Hematopoietic multipotent progenitor cell treated with erythropoietin and hydrocortisone succinate and interleukin-3 and kit ligand, for 8 days (in vitro differentiated cells): ENCODE results near the gene ZNF410.
"Not testable (repeated sequence)": the region's sequence is repeated elsewhere in the genome, so short reads cannot be mapped to it uniquely, and the experiment has no call there.

Source experiments
- DNase-seq: peaks from one replicate; pipeline ENCODE4 v3.0.0-alpha.2; 2015

Gene ZNF410

DNA sequence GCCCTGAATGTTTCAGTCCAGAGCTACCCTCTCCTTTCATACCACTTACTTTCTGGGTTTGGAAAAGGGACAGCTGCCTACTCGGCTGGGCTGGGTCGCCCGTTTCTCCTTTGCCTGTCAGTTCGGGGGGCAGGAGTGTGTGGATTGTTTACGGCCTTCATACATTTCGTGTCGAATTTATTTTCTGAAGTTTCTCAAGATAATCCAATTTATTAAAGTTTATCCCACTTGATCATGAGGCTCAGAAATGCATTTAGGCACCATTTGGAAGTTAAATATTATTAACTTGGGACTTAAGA is 608 bp downstream of the ZNF410 start:
- no peak for DNase-seq

- no peak for DNase-seq
Measured at GRCh38 chr14:73887694-73888459, 1.2 kb downstream of the ZNF410 start.

DNA sequence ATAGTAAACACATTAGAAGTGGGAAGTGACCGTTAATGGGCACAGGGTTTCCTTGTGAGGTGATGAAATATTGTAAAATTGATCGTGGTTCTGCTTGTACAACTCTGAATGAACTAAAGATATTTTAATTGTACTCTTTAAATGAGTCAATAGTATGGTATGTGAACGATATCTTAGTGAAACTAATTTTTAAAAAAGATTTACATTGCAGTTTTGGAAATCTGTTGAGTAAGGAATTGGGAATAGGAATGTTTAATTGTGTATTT is 1.7 kb downstream of the ZNF410 start:
- DNase-seq: no peak

GRCh38 chr14:73888971-73889370 is 2.3 kb downstream of the ZNF410 start:
- DNase-seq: no peak

- no peak for DNase-seq
Measured at GRCh38 chr14:73889376-73889775, 2.7 kb downstream of the ZNF410 start.

DNA sequence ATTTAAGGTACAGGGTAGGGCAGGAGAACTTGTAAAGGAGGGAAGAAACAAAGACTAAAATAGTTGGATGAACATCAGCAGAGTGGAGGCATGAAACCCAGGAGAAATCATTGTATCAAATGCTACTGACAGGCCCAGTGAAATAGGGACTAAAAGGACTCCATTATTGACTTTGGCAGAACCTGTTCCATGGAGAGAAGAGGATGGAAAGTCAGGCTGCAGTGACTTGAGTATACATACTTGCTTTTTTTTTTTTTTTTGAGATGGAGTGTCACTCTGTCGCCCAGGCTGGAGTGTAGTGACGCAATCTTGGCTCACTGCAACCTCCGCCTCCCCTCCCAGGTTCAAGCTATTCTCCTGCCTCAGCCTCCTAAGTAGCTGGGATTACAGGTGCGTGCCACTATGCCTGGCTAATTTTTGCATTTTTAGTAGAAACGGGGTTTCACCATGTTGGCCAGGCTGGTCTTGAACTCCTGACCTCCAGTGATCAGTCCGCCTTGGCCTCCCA is 7.6 kb downstream of the ZNF410 start:
- DNase-seq: not testable (repeated sequence)

- DNase-seq: no peak
Measured at GRCh38 chr14:73895939-73896338, 9.3 kb downstream of the ZNF410 start.

DNA sequence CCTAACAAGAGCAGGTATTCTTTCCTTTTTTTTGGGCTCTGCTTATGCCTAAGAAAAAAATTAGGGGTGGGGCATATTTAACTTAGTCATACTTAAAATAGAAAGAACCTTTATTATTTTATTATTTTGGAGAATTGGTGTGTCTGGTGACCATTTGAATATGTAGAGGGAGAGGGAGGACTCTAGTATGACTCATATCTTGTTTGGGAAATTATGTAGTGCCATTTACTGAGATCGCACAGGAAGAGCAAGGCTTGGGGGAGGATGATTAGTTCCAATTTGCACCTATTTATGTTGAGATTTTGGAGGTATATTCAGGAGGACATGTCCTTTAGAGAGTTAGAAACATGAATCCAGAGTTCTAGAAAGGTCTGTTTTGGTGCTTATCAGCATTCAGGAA is 9.9 kb downstream of the ZNF410 start:
- no peak for DNase-seq

DNA sequence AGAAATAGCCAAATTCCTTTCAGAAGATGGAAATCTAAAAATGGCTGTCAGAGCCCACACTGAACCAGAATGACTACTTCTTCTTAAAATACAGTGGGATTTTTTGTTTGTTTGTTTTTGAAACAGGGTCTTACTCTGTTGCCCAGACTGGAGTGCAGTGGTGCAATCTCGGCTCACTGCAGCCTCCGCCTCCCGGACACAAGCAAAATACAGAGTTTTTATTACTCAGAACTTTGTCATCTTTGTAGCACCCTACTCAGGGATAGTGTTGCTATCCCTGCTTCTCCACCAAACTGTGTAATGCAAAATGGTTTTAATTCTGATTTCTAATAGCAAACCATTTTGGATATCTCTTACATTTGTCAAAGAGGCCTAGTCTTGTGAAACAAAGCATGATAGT is 16.4 kb downstream of the ZNF410 start:
- DNase-seq: no peak

- DNase-seq: no peak
Measured at GRCh38 chr14:73909681-73910080, 23.0 kb downstream of the ZNF410 start.

DNA sequence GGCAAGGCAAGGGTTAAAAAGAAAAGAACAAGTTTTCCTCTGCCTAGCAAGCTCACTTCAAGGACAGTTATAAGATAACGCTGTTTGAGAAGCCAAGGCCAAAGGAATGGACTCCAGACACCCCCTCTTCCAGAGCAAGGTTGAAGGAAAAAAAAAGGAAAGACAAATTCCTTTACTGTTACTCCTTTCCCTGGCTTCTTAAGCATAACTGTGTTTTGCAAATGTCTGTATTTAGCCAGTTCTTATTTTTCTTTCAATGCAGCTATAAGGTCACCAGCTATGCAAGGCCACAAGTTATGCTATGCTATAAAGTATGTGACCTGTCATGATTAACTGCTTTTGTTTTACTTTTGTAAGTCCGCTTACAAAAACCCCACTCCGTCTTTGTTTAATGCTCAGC is 26.6 kb downstream of the ZNF410 start:
- no peak for DNase-seq

- no peak for DNase-seq
Measured at GRCh38 chr14:73916324-73916723, 29.7 kb downstream of the ZNF410 start.

DNA sequence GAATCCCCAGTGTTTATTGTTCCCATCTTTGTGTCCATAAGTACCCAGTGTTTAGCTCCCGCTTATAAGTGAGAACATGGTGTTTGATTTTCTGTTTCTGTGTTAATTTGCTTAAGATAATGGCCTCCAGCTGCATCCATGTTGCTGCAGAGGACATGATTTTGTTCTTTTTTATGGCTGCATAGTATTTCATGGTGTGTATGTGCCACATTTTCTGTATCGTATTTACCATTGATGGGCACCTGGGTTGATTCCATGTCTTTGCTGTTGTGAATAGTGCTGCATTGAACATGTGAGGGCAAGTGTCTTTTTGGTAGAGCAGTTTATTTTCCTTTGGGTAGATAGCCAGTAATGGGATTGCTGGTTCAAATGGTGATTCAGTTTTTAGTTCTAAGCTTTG is 32.8 kb downstream of the ZNF410 start:
- DNase-seq: not testable (repeated sequence)

DNA sequence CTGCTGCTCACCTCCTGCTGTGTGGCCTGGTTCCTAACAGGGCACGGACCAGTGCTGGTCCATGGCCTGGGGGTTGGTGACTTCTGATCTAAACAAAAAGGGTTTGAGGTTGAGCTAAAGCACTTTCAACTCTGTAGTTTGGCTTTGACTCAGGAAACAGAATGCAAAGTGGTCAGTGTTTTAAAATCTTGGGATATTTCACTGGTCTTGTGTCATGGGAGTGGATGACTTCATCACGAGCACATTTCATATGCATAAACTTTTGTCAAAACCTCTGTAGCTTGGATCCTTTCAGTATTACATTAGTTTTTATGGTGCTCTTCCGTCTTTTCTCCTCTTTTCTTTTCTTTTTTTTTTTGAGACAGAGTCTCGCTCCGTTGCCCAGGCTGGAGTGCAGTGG is 37.7 kb downstream of the ZNF410 start:
- DNase-seq: no peak

DNA sequence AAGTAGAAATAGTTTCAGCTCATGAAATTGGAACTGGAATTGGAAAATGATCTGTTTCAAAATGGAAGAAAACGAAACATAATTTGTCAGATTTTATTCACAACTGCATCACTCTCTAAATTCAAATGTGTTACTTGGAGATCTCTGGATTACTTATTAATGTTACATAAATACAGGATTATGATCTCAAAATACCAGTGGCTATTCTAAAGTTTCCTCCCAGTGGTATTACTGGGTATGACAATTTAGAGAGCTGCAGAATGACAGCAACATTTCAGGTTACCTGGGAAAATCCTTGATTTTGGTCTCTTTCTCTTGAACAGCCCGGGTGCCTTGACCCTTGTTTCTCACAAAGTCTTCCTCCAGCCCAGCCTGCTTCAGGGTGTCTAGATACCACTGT is 49.0 kb downstream of the ZNF410 start:
- DNase-seq: peak; percentile 38

GRCh38 chr14:73936548-73936947 is 49.9 kb downstream of the ZNF410 start:
- no peak for DNase-seq

DNA sequence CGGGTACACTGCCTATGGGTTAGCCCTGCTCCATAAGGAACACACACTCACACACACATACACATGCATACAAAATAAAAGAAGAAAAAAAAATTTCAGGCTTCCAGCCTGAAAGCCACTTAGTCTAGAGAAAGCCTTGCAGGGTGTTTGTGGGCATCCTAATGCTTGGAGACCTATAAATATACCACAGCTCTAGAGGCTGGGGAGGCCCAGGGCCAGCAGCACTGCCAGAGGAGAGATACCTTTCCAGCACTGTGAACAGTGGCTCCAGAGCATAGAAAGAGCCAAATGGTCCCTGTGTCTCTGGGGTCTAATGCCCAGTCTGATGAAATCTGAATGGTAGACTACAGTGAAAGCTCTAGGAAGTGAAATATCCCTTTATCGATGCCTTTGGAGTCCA is 50.4 kb downstream of the ZNF410 start:
- no peak for DNase-seq

DNA sequence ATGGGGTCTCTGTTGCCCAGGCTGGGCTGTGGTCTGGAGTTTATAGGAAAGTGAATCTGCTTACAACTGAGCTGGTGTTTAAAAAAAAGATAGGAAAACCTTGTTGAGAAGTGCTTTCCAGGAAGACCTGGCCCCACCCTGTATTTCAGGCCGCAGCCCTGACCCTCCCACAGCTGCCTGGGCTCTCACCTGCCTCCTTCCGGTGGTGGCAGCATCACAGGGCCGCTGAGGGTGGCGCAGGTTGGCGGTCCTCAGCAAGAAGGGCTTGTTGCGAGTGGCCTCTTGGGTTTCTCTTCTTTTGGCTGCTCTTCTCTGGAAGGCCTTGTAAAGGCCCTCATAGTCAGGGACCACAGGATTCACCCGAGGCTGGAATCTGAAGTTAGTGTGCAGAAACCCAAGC is 55.5 kb downstream of the ZNF410 start:
- DNase-seq: no peak

DNA sequence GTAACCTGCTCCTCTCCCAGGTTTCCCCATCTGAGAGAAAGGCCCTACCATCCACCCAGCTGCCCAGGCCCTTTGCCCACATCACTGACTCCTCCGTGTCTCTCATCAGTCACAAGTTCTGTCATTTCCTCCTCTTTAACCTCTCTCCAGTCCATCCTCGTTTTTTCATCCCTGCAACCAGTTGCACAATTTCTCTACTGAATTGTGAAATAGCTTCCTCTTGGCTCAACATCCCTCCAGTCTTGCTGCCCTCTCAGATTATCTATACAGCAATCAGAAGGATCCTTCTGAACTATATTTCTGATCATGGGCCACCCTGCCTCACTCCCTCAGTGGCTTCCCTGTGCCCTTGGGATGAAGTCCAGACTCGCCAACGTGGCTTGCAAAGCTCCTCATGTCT is 56.4 kb downstream of the ZNF410 start:
- DNase-seq: no peak

- DNase-seq: no peak
Measured at GRCh38 chr14:73944432-73945158, 57.9 kb downstream of the ZNF410 start.

- no peak for DNase-seq
Measured at GRCh38 chr14:73945159-73945670, 58.6 kb downstream of the ZNF410 start.

- peak; percentile 98 for DNase-seq
Measured at GRCh38 chr14:73949752-73950734, 63.4 kb downstream of the ZNF410 start, which contains the start of the genes COQ6 and FAM161B. Gene COQ6, plus strand, starts transcription at chr14:73950302. Its CDS starts 31 bp downstream, at chr14:73950333. Gene FAM161B, minus strand, starts transcription at chr14:73950094. Its CDS starts 68 bp downstream, at chr14:73950026.

GRCh38 chr14:73953731-73954130 is 67.1 kb downstream of the ZNF410 start:
- no peak for DNase-seq
